SK-N-SH (cell line): Measurements from ENCODE around the gene CTSF. TPM values are rescaled to one million over a fixed set of nuclear protein-coding genes. Genes with fewer than 3 reads are reported as not detected.

ENCODE experiments used
- CTCF ChIA-PET: fragments of 300-600, 350-600 bp; formaldehyde crosslinking; extraction: SDS; loops from one replicate; lab custom pipeline; 2021; lab: Yijun Ruan, JAX
- POLR2A ChIA-PET: fragments of 350-600 bp; sonication (Branson Sonifier 250); formaldehyde crosslinking; extraction: SDS; loops from one replicate; lab custom pipeline; 2020; ENCODE audit warnings: antibody characterized with exemption, inconsistent platforms; lab: Yijun Ruan, JAX
- DNase-seq: peaks from one replicate; pipeline ENCODE4 v3.0.0; 2012
- H2AFZ ChIP-seq: fragments of 200-600 bp; sonication (generic); 2 replicates; pipeline ENCODE4 v1.8.1; 2016; ENCODE audit warnings: antibody characterized with exemption, mild to moderate bottlenecking, low read depth
- H3F3A ChIP-seq: fragments of 200-600 bp; sonication (generic); replicated peaks from 2 replicates; pipeline ENCODE3; 2016; ENCODE audit warnings: antibody characterized with exemption, mild to moderate bottlenecking; ENCODE audit not compliant: insufficient read depth
- H3K27ac ChIP-seq, 2 experiments: fragments of 200-500 bp in 1 of 2; fragments of 200-600 bp in 1 of 2; sonication (Bioruptor generic) in 1 of 2; sonication (generic), shearing (Covaris generic) in 1 of 2; 2 replicates each; pipeline versions ENCODE4 v1.5.1 to v1.6.1; 2014 to 2016; ENCODE audit warnings: low read depth in 2 of 2, inconsistent platforms in 1 of 2, low read length in 1 of 2, mild to moderate bottlenecking in 1 of 2, mixed read lengths in 1 of 2
- H3K27me3 ChIP-seq: fragments of 200-600 bp; sonication (generic), shearing (Covaris generic); 2 replicates; pipeline ENCODE4 v1.6.1; 2016; ENCODE audit warnings: mixed run types; ENCODE audit not compliant: insufficient read depth
- H3K36me3 ChIP-seq, 2 experiments: fragments of 200-500 bp in 1 of 2; fragments of 200-600 bp in 1 of 2; sonication (Bioruptor generic) in 1 of 2; sonication (generic) in 1 of 2; replicated peaks in 1 of 2; 2 replicates each; pipeline versions ENCODE3 to v1.5.1; 2014 to 2016; ENCODE audit warnings: low read length in 1 of 2, mild to moderate bottlenecking in 1 of 2; ENCODE audit not compliant: insufficient read depth in 2 of 2, control insufficient read depth in 1 of 2
- H3K4me1 ChIP-seq, 2 experiments: fragments of 200-500 bp in 1 of 2; fragments of 200-600 bp in 1 of 2; sonication (Bioruptor generic) in 1 of 2; sonication (generic), shearing (Covaris generic) in 1 of 2; 2 replicates each; pipeline versions ENCODE4 v1.5.1 to v1.6.1; 2014 to 2016; ENCODE audit warnings: low read depth in 1 of 2, low read length in 1 of 2, mixed run types in 1 of 2; ENCODE audit not compliant: insufficient read depth in 2 of 2, control insufficient read depth in 1 of 2
- H3K4me2 ChIP-seq: fragments of 200-600 bp; sonication (generic), shearing (Covaris generic); 2 replicates; pipeline ENCODE4 v1.6.1; 2017; ENCODE audit warnings: mixed run types
- H3K4me3 ChIP-seq, 2 experiments: fragments of 200-500 bp in 1 of 2; fragments of 200-600 bp in 1 of 2; sonication (Bioruptor generic) in 1 of 2; sonication (generic), shearing (Covaris generic) in 1 of 2; 2 replicates each; pipeline versions ENCODE4 v1.5.1 to v1.8.1; 2014 to 2016; ENCODE audit warnings: low read depth in 2 of 2, inconsistent platforms in 1 of 2, low read length in 1 of 2, mild to moderate bottlenecking in 1 of 2, mixed read lengths in 1 of 2, moderate library complexity in 1 of 2
- H3K79me2 ChIP-seq: fragments of 200-600 bp; sonication (generic); 2 replicates; pipeline ENCODE4 v1.8.1; 2017; ENCODE audit warnings: mild to moderate bottlenecking; ENCODE audit not compliant: insufficient read depth
- H3K9ac ChIP-seq: fragments of 200-600 bp; sonication (generic); 2 replicates; pipeline ENCODE4 v1.6.1; 2017; ENCODE audit warnings: mixed run types
- H3K9me2 ChIP-seq: fragments of 200-600 bp; sonication (generic); 2 replicates; pipeline ENCODE4 v1.6.1; 2017; ENCODE audit warnings: mixed run types
- H3K9me3 ChIP-seq: fragments of 200-600 bp; sonication (generic); 2 replicates; pipeline ENCODE4 v1.6.1; 2017; ENCODE audit warnings: mixed run types, mild to moderate bottlenecking, moderate library complexity
- H4K20me1 ChIP-seq: fragments of 200-600 bp; sonication (generic); 2 replicates; pipeline ENCODE4 v1.6.1; 2017; ENCODE audit warnings: mild to moderate bottlenecking, mixed run types; ENCODE audit not compliant: insufficient read depth
- GABPA ChIP-seq: IDR thresholded peaks from 2 replicates; pipeline ENCODE4 v1.4.0; 2012; ENCODE audit warnings: low read depth, mild to moderate bottlenecking
- GATA2 ChIP-seq: sonication (generic); formaldehyde crosslinking; IDR thresholded peaks from 2 replicates; pipeline ENCODE4 v1.5.0; 2020; ENCODE audit warnings: mild to moderate bottlenecking, missing genetic modification reagents
- RAD21 ChIP-seq: IDR thresholded peaks from 2 replicates; pipeline ENCODE4 v1.6.1; 2012; ENCODE audit warnings: mild to moderate bottlenecking, low read length
- SMC3 ChIP-seq: IDR thresholded peaks from 2 replicates; pipeline ENCODE4 v1.6.1; 2012; ENCODE audit warnings: low read depth, low read length, improper control_type of control experiment
- TAF1 ChIP-seq: IDR thresholded peaks from 2 replicates; pipeline ENCODE4 v1.6.1; 2012; ENCODE audit warnings: low read depth, mild to moderate bottlenecking, low read length, moderate library complexity, borderline replicate concordance
- TCF12 ChIP-seq: IDR thresholded peaks from 2 replicates; pipeline ENCODE4 v1.4.0; 2012
- TEAD4 ChIP-seq: IDR thresholded peaks from 2 replicates; pipeline ENCODE4 v1.4.0; 2012; ENCODE audit warnings: mild to moderate bottlenecking, borderline replicate concordance; ENCODE audit not compliant: insufficient read depth
- USF1 ChIP-seq: IDR thresholded peaks from 2 replicates; pipeline ENCODE4 v1.4.0; 2012; ENCODE audit warnings: low read depth, borderline replicate concordance
- WGBS: methylation state at CpG from one replicate; pipeline ENCODE4 v1.1.6; 2017; ENCODE audit warnings: low lambda C conversion rate; 5-methylcytosine and 5-hydroxymethylcytosine counted together
- polyA plus RNA-seq, 3 experiments: library from polyadenylated mRNA; depleted of rRNA; stranded (reverse); fragments of >200 nt; gene quantifications; 2 replicates each; pipeline ENCODE4 v1.2.3, GENCODE V29; 2012
- TF ChIP-seq, protein P1 (sequence below): fragments of 200-600 bp; sonication (generic); IDR thresholded peaks from 2 replicates; pipeline ENCODE4 v1.6.1; 2017; ENCODE audit warnings: antibody characterized with exemption, mild to moderate bottlenecking, moderate library complexity
- TF ChIP-seq, protein P2 (sequence below): IDR thresholded peaks from 2 replicates; pipeline ENCODE4 v1.4.0; 2012; ENCODE audit warnings: low read depth
- TF ChIP-seq, protein P3 (sequence below): IDR thresholded peaks from 2 replicates; pipeline ENCODE4; 2012

Gene CTSF
- polyA plus RNA-seq, 1 of the 3 experiments (the other 2 are of a cell fraction), result 57.2 TPM

DNA sequence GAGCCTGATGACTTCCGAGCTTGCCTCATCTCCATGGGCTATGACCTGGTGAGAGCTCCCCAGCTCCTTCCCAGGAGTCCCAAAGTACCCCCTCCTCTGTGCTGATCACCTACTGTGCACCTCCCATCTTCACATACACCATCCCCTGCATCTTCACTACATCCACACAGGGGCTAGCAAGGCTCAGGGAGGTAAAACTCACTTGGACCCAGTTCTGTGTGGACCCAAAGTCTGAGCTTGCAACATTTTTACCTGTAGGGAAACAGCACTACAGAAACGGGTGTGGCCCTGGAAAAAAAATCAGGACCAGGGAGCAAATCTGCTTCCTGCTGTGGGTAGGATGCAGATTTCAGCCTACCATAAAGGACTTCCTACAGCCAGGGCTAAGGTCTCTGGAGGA lies 6.1 kb downstream of the CTSF start:
- DNase-seq, result no peak
- ChIA-PET CTCF (interaction anchor here (0.6 to 1.9 kb wide), 2 partner anchors 116 to 287 kb away, joined by 3 to 10 read pairs; partner anchors contain the start of gene RBM4B), POLR2A (interaction anchor here (0.6 to 1.1 kb wide), 3 partner anchors 16 to 115 kb away, joined by 3 read pairs; partner anchors contain the start of genes RBM4B and ZDHHC24)
- TF ChIP-seq TAF1 (no peak), GATA2 (CRISPR knock-in tag) (no peak)
- TF ChIP-seq, protein P1, sequence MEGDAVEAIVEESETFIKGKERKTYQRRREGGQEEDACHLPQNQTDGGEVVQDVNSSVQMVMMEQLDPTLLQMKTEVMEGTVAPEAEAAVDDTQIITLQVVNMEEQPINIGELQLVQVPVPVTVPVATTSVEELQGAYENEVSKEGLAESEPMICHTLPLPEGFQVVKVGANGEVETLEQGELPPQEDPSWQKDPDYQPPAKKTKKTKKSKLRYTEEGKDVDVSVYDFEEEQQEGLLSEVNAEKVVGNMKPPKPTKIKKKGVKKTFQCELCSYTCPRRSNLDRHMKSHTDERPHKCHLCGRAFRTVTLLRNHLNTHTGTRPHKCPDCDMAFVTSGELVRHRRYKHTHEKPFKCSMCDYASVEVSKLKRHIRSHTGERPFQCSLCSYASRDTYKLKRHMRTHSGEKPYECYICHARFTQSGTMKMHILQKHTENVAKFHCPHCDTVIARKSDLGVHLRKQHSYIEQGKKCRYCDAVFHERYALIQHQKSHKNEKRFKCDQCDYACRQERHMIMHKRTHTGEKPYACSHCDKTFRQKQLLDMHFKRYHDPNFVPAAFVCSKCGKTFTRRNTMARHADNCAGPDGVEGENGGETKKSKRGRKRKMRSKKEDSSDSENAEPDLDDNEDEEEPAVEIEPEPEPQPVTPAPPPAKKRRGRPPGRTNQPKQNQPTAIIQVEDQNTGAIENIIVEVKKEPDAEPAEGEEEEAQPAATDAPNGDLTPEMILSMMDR, result no peak
- TF ChIP-seq, protein P2, sequence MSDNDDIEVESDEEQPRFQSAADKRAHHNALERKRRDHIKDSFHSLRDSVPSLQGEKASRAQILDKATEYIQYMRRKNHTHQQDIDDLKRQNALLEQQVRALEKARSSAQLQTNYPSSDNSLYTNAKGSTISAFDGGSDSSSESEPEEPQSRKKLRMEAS, result no peak
- H3K9me3 ChIP-seq, result no peaks in the 10 kb centered on the region
- WGBS, result 71% methylated on average over 2 of the region's 2 CpGs
- H3K27ac ChIP-seq, result no peak overlapping the region
- no peaks in the 10 kb centered on the region; a peak in 1 of 4 replicates for H3K4me1 ChIP-seq
- H3K79me2 ChIP-seq, result no peaks in the 10 kb centered on the region
- H3K36me3 ChIP-seq, result no peaks in the 10 kb centered on the region
- no peaks in the 10 kb centered on the region for H3K9me2 ChIP-seq
- no peaks in the 10 kb centered on the region for H4K20me1 ChIP-seq
- H3K4me2 ChIP-seq, result no peak overlapping the region
- H3F3A ChIP-seq, result no peaks in the 10 kb centered on the region
- H2AFZ ChIP-seq, result no peak overlapping the region
- H3K4me3 ChIP-seq, result no peak overlapping the region
- no peak overlapping the region for H3K9ac ChIP-seq
- no peaks in the 10 kb centered on the region for H3K27me3 ChIP-seq

- Histone ChIP-seq H3K9me3 (no peaks in the 10 kb centered on the region), H3K27me3 (no peaks in the 10 kb centered on the region), H3K36me3 (no peaks in the 10 kb centered on the region), H3K4me1 (no peaks in the 10 kb centered on the region; a peak in 1 of 4 replicates), H4K20me1 (no peaks in the 10 kb centered on the region), H3F3A (no peaks in the 10 kb centered on the region), H3K4me2 (no peak overlapping the region), H3K9me2 (no peaks in the 10 kb centered on the region), H3K4me3 (no peak overlapping the region), H3K79me2 (no peaks in the 10 kb centered on the region), H2AFZ (no peak overlapping the region), H3K9ac (no peak overlapping the region), H3K27ac (no peak overlapping the region)
- CTCF ChIA-PET, result interaction anchor here (1.9 kb wide), 1 partner anchor 116 kb away, joined by 10 read pairs; the partner anchor contains the start of gene RBM4B
- 67% methylated on average over 1 of the region's 9 CpGs for WGBS
- POLR2A ChIA-PET, result interaction anchor here (0.6 to 1.1 kb wide), 2 partner anchors 32 to 116 kb away, joined by 3 read pairs; partner anchors contain the start of gene RBM4B
- DNase-seq, result no peak
- TF ChIP-seq RAD21 (no peak), SMC3 (no peak), TCF12 (no peak), USF1 (no peak), GABPA (no peak), TEAD4 (no peak)
- TF ChIP-seq, protein P2, result no peak
- TF ChIP-seq, protein P3, sequence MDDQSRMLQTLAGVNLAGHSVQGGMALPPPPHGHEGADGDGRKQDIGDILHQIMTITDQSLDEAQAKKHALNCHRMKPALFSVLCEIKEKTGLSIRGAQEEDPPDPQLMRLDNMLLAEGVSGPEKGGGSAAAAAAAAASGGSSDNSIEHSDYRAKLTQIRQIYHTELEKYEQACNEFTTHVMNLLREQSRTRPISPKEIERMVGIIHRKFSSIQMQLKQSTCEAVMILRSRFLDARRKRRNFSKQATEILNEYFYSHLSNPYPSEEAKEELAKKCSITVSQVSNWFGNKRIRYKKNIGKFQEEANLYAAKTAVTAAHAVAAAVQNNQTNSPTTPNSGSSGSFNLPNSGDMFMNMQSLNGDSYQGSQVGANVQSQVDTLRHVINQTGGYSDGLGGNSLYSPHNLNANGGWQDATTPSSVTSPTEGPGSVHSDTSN, result no peak
Observed at GRCh38 chr11:66561975-66562248, 6.5 kb downstream of the CTSF start.
